ENCODE data around the gene CACNA2D4. TPM values are rescaled to one million over a fixed set of nuclear protein-coding genes. Genes with fewer than 3 reads are reported as not detected.

The CACNA2D4 gene
- total RNA-seq, 1 experiment from 2014 or later = 1.7 TPM

DNA sequence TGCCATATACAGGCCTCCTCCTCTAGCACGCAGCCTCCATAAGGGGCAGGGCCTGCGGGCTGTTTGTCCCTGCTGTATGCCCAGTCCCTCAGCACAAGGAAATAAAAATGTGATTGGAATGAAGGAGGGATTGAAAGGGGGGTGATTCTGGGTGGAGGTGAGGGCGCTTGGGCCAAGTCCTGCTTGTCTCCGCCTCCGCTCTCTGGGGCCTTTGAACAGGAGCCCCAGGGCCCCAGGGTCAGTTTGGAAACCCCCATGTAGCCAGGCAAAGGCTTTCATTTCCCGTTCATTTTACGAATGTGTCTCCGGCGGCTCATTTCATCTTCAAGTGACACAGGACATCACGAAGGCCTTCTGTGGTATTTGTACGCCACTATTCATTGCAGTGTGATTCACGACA lies 4.5 kb upstream of the CACNA2D4 start:
- ChIA-PET POLR2A (no interaction called here), CTCF (no interaction called here), RAD21 (ENCODE audit: low non-redundant PET in 1 of 2, low total read pairs in 2 of 2, uncharacterized antibody in 2 of 2, unreplicated experiment in 2 of 2) (no interaction called here)
- ATAC-seq = no peak
- H3K36me3 ChIP-seq (ENCODE audit: control insufficient read depth in 1 of 2, insufficient read depth in 2 of 2, low read length in 2 of 2) = no peaks in the 10 kb centered on the region
- H4K20me1 ChIP-seq (ENCODE audit: insufficient read depth) = no peaks in the 10 kb centered on the region
- no peak overlapping the region for H2AFZ ChIP-seq (ENCODE audit: low read depth, low read length, poor library complexity, severe bottlenecking)
- no peaks in the 10 kb centered on the region for H3K27me3 ChIP-seq (ENCODE audit: insufficient read depth, low read length)
- DNase-seq (ENCODE audit: low read depth, low spot score) = no peak
- H3K4me2 ChIP-seq (ENCODE audit: low read length) = no peak overlapping the region
- no peak overlapping the region for H3K9ac ChIP-seq (ENCODE audit: low read length)
- no TSS peak for BruUV-seq (replicated peaks)
- no peaks in the 10 kb centered on the region for H3K9me2 ChIP-seq (ENCODE audit: insufficient read depth)
- intact Hi-C loops (cut with micrococcal nuclease) = no loop called here
- no peak overlapping the region for H3K4me3 ChIP-seq (replicated peaks in 1 of 2; ENCODE audit: low read depth in 1 of 2, low read length in 2 of 2)
- H3K27ac ChIP-seq (ENCODE audit: low read depth, low read length) = no peak overlapping the region
- no peaks in the 10 kb centered on the region for H3K9me3 ChIP-seq (ENCODE audit: control insufficient read depth in 1 of 2, insufficient read depth in 1 of 2, low read depth in 1 of 2, low read length in 2 of 2)
- TF ChIP-seq, protein P1, sequence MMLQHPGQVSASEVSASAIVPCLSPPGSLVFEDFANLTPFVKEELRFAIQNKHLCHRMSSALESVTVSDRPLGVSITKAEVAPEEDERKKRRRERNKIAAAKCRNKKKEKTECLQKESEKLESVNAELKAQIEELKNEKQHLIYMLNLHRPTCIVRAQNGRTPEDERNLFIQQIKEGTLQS (IDR thresholded peaks at IDR 0.05) = no peak
- H3K4me1 ChIP-seq (ENCODE audit: control insufficient read depth in 1 of 2, insufficient read depth in 2 of 2, low read length in 2 of 2) = no peaks in the 10 kb centered on the region
- H3K79me2 ChIP-seq (ENCODE audit: insufficient read depth, low read length) = no peaks in the 10 kb centered on the region

DNA sequence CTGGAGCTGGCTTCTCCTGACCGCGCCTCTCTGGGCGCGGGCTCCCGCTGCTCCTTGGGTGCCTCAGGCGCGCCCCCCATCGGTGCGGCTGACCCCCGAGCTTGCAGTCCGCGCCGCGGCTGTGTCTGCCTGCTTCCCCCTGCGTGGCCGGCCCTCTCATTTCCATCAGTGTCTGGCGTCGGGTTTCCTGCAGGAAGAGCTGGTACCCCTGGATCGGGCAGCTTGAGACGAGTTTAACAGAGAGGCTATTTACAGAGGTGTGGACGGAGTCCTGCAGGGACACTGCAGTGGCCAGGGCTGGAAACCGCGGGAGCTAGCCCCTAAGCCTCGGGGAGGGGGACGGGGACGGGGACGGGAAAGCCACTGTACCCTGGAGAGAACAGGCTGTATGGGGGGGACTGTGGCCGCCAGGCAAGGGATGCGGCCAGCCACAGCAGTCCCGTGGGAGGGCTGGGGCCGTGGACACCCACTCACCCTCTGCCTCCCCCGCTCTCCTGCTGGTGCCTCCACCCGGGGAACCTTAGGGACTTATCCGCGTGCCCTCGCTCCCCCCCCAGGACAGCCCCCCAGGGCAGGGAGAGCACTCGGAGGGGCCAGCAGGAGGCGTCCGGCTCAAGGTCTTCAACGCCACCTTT lies 3.7 kb upstream of the CACNA2D4 start:
- H3K4me3 ChIP-seq (replicated peaks in 1 of 2; ENCODE audit: low read depth in 1 of 2, low read length in 2 of 2) = no peak overlapping the region
- no peaks in the 10 kb centered on the region for H3K9me2 ChIP-seq (ENCODE audit: insufficient read depth)
- H3K79me2 ChIP-seq (ENCODE audit: insufficient read depth, low read length) = no peaks in the 10 kb centered on the region
- no peak overlapping the region for H3K27ac ChIP-seq (ENCODE audit: low read depth, low read length)
- H4K20me1 ChIP-seq (ENCODE audit: insufficient read depth) = no peaks in the 10 kb centered on the region
- DNase-seq (ENCODE audit: low read depth, low spot score) = no peak
- BruUV-seq (replicated peaks) = no TSS peak
- H3K4me2 ChIP-seq (ENCODE audit: low read length) = no peak overlapping the region
- ATAC-seq = no peak
- H3K27me3 ChIP-seq (ENCODE audit: insufficient read depth, low read length) = no peaks in the 10 kb centered on the region
- no peaks in the 10 kb centered on the region for H3K4me1 ChIP-seq (ENCODE audit: control insufficient read depth in 1 of 2, insufficient read depth in 2 of 2, low read length in 2 of 2)
- ChIA-PET RAD21 (ENCODE audit: low non-redundant PET in 1 of 2, low total read pairs in 2 of 2, uncharacterized antibody in 2 of 2, unreplicated experiment in 2 of 2) (no interaction called here), CTCF (no interaction called here), POLR2A (no interaction called here)
- no peak overlapping the region for H3K9ac ChIP-seq (ENCODE audit: low read length)
- intact Hi-C loops (cut with micrococcal nuclease) = no loop called here
- no peaks in the 10 kb centered on the region for H3K36me3 ChIP-seq (ENCODE audit: control insufficient read depth in 1 of 2, insufficient read depth in 2 of 2, low read length in 2 of 2)
- no peak overlapping the region for H2AFZ ChIP-seq (ENCODE audit: low read depth, low read length, poor library complexity, severe bottlenecking)
- H3K9me3 ChIP-seq (ENCODE audit: control insufficient read depth in 1 of 2, insufficient read depth in 1 of 2, low read depth in 1 of 2, low read length in 2 of 2) = no peaks in the 10 kb centered on the region
- TF ChIP-seq POLR2AphosphoS5 (IDR thresholded peaks at IDR 0.05; ENCODE audit: low read depth, low read length) (no peak), RAD21 (IDR thresholded peaks at IDR 0.05; ENCODE audit: low read depth) (no peak), ZNF274 (IDR thresholded peaks at IDR 0.05; ENCODE audit: low read depth, low read length) (no peak), TCF7L2 (IDR thresholded peaks at IDR 0.05; ENCODE audit: borderline replicate concordance, extremely low read depth, insufficient read depth, insufficient read length) (no peak), ELF1 (IDR thresholded peaks at IDR 0.05; ENCODE audit: borderline replicate concordance, low read depth) (no peak), EZH2 (IDR thresholded peaks at IDR 0.05) (no peak), YY1 (IDR thresholded peaks at IDR 0.05; ENCODE audit: extremely low read depth, insufficient replicate concordance, low read depth, low read length) (no peak), FOSL1 (IDR thresholded peaks at IDR 0.05; ENCODE audit: low read depth) (no peak), EZH2phosphoT487 (IDR thresholded peaks at IDR 0.05; ENCODE audit: borderline replicate concordance) (no peak), SRF (IDR thresholded peaks at IDR 0.05; ENCODE audit: low read depth) (no peak), SIN3A (IDR thresholded peaks at IDR 0.05; ENCODE audit: low read depth) (no peak)
- TF ChIP-seq, protein P2, sequence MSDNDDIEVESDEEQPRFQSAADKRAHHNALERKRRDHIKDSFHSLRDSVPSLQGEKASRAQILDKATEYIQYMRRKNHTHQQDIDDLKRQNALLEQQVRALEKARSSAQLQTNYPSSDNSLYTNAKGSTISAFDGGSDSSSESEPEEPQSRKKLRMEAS (IDR thresholded peaks at IDR 0.05) = no peak
- TF ChIP-seq, protein P3, sequence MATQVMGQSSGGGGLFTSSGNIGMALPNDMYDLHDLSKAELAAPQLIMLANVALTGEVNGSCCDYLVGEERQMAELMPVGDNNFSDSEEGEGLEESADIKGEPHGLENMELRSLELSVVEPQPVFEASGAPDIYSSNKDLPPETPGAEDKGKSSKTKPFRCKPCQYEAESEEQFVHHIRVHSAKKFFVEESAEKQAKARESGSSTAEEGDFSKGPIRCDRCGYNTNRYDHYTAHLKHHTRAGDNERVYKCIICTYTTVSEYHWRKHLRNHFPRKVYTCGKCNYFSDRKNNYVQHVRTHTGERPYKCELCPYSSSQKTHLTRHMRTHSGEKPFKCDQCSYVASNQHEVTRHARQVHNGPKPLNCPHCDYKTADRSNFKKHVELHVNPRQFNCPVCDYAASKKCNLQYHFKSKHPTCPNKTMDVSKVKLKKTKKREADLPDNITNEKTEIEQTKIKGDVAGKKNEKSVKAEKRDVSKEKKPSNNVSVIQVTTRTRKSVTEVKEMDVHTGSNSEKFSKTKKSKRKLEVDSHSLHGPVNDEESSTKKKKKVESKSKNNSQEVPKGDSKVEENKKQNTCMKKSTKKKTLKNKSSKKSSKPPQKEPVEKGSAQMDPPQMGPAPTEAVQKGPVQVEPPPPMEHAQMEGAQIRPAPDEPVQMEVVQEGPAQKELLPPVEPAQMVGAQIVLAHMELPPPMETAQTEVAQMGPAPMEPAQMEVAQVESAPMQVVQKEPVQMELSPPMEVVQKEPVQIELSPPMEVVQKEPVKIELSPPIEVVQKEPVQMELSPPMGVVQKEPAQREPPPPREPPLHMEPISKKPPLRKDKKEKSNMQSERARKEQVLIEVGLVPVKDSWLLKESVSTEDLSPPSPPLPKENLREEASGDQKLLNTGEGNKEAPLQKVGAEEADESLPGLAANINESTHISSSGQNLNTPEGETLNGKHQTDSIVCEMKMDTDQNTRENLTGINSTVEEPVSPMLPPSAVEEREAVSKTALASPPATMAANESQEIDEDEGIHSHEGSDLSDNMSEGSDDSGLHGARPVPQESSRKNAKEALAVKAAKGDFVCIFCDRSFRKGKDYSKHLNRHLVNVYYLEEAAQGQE (IDR thresholded peaks at IDR 0.05; ENCODE audit: low read depth) = no peak
- TF ChIP-seq, protein P4, sequence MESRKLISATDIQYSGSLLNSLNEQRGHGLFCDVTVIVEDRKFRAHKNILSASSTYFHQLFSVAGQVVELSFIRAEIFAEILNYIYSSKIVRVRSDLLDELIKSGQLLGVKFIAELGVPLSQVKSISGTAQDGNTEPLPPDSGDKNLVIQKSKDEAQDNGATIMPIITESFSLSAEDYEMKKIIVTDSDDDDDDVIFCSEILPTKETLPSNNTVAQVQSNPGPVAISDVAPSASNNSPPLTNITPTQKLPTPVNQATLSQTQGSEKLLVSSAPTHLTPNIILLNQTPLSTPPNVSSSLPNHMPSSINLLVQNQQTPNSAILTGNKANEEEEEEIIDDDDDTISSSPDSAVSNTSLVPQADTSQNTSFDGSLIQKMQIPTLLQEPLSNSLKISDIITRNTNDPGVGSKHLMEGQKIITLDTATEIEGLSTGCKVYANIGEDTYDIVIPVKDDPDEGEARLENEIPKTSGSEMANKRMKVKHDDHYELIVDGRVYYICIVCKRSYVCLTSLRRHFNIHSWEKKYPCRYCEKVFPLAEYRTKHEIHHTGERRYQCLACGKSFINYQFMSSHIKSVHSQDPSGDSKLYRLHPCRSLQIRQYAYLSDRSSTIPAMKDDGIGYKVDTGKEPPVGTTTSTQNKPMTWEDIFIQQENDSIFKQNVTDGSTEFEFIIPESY (IDR thresholded peaks at IDR 0.05; ENCODE audit: extremely low read depth, insufficient replicate concordance, low read length) = no peak
